ENCODE measurements around the gene TAMALIN.

The TAMALIN gene

DNA sequence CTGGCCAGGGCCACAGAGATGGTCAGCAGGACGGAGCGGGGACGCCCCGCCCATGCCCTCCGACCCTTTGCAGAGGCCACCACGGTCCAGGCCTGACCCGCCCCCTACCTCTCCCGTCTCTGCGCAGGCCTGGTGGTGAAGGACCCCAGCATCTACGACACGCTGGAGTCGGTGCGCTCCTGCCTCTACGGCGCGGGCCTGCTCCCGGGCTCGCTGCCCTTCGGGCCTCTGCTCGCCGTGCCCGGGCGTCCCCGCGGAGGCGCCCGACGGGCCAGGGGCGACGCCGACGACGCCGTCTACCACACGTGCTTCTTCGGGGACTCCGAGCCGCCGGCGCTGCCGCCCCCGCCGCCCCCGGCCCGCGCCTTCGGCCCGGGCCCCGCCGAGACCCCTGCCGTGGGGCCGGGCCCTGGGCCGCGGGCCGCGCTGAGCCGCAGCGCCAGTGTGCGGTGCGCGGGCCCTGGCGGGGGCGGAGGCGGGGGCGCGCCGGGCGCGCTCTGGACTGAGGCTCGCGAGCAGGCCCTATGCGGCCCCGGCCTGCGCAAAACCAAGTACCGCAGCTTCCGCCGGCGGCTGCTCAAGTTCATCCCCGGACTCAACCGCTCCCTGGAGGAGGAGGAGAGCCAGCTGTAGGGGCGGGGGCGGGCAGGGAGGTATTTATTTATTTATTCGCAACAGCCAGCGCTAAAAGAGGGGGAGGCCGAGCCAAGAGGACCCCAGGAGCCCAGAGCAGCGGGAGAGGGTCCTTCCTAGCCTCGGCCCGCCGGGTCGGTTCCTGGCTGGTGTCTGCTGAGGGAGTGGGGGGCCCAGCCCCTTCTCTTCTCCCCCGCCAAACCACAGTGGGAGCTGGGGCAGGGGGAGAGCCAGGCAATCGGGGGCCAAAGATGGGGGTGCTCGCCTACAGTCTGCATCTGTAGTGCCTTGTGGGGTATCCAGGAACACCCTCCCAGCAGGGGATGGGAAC is 8.1 kb downstream of the TAMALIN start:
- no peak for DNase-seq

DNA sequence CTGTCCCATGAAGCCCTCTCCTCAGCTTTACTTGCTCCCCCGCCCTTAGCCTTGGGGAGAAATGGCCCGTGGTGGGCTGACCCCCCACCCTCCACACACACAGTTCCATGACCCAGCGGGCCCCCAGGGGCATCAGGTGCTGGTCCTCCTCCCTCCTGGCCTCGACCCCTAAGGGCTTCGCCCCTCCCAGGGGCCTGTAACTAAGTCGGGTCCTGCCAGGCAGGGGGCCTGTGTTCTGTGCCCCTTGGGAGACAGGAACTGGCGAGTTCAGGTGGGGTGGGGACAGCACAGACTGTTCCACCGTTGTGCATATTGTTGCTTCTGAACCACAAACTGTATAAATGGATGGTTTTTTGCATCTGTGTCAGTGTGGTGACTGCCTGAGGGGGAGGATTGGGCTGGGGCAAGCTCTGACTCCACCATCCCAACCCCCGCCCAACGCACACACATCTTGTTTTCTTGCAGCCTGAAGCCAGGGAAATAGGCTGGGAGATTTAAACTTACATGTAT is 8.8 kb downstream of the TAMALIN start:
- no peak for DNase-seq

DNA sequence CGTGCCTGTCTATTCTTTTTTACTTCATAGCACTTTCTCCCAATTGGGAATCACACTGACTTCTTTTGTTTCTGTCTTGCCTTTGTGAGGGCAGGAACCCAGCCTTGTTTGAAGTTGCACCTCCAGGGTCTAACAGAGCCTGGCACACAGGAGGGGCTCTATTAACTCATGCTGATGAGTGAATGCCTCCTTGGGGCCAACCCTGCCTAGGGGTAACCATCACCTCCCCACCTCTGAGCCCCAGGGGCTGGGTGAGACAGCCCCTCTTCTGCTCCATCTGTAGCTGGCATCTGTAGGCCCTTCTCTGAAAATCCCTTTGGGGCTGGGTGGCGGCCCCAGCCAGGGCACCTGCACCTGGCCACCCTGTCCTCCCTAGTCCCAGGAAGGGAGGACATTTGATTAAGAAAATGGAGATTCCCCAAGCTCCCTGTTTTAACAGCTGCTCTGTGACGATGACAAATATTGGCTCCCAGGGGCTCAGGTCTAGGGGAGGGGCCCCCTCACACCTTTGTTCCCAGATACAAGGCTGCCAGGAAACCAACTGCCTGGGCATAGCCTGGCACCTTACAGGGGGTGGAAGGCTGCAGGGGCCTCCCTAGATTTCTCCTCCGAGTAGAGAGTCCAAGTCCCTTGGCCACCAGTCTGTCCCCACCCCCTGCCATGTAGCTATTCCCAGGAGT is 11.8 kb downstream of the TAMALIN start:
- peak; percentile 50 for DNase-seq

DNA sequence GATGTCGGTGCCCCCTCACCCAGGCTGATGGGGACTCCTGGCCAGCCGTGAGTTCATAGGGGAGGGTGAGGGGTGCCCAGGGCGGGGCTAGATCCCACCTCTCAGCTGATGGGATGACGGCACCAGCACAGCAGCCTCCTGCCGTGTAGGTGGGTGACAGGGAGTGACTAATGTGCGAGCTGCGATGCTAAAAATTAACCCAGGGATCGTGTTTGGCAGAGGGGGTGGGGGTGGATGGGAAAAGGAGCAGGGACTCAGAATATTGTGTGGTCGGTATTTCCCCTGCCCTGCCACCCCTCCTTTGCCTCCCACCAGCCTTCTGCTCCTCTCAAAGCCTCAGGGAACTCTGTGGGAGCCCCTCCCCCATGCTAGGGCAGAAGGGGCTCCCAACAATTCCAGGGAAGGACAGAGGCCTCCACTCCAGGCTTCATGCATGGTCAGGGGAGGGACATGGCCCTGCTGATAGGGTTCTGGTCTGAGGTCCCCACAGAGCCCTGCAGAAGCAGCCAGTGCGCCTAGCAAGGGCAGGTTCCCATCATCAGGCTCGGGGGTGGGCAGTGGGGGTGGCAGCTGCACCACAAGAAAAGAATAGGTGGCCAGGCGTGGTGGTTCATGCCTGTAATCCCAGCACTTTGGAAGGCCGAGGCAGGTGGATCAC is 12.5 kb downstream of the TAMALIN start:
- DNase-seq, result no peak

DNA sequence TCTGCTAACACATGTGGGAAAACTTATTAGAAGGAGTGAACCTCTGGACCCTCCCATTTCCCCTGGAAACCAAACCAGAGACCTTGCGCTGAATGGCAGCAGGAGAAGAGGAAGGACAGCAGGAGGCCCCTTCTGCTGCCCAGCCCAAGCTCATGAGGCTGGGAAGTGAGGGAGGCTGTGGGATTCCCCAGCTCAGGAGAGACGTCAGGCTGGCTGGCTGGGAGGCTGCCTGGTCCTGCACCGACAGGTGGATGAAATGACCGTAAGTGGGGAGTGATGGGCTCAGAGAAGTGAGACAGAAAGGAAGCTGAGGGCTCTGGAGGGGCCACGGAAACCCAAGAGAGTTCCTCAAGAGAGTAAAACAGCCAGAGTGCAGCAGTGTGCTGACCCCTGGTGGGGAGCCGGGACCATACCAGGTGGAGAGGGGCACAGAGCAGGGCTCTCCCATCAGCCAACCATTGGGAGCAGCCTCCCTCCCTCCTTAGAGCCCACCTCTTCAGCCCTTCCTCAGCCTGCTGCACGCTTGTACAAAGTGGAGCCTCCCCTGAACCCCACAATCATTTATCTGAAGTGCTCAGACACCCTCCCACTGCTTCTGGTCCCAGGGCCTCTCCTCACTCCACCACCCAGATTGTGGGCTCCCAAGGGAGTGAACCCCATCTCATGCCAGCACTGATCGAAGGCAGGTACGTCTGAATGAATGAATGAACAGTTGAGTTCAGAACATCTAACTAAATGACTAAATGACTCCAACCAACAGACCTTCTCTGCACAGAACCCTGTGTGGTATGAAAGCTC is 14.0 kb downstream of the TAMALIN start:
- DNase-seq, result peak; percentile 52

DNA sequence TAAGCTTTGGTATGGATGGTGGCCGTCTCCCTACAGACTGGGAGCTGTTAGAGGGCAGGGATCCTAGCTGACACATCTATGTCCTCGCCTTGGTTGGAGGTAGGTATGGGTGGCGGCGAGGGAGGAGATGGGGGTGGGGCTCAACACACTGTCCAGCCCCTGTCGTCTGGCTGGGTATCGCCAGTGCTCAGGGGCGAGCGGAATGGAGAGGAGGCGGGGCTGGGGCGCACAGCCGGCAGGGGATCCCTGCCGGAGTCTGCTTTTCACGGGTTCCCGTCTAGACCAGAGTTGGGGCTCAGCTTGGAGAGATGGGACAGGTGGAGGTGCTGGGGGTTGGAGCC is 16.1 kb downstream of the TAMALIN start:
- DNase-seq, result peak; percentile 33

DNA sequence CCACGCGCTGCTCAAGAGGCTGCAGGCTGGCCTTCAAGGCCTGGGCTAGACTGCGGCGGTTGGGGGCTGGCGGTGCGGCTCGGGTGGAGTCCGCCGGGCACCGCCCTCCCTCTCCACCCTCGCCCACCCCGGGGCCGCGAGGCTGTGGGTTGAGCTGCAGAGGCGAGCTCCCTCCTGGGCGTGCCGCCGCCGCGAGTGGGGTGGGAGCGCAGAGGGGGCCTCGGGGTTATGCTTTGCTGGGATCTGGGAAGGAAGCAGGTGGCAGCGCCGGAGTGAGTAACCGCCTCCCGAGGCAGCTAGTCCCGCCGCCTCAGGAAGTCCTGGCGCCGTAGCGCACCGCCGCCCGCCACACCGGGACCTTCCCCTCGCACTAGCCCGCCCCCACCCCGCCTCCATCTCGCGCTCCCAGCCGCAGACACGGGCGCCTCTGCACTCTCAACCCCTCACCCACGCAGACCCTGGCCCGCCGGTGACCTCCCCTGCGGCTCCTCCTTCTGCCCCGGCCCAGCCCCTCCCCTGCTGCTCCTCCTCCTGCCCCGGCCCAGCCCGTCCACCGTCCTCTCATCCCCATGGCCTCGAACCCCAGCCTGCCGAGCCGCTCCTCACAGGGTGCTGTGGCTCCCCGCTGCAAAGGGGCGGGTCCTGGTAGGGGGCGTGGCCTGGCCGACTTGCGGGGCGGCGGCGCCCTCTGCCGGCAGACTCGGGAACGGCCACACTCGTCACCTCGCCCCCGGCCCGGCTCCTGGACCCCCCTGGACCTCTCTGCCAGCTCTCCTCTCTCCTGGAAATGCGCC is 16.6 kb downstream of the TAMALIN start:
- DNase-seq, result peak; percentile 27

DNA sequence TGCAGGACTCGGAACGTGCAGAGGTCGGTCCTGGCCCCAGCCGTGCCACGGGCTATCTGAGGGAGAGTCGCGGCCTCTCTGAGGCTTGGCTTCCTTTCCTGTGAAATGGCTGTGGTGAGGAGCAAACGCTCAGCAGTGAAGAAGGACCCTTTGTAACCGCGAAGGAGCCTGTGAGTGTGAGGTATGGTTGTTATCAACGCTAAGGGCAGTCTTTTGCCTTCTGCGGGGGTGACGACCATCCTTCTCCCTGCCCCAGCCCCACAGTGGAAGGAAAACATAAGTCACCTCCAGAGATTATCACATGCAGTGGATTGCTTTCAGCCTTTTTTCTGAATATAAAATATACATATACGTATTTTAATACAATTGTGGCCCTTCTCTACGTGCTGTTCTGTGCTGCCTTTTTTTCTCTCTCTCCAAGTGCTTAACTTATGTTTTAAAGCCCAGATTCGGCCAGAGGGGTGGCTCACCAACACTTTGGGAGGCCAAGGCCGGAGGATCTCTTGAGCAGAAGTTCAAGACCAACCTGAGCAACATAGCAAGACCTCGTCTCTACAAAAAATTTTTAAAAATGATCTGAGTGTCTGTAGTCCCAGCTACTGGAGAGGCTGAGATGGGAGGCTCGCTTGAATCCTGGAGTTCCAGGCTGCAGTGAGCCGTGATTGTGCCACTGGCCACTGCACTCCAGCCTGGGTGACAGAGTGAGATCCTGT is 17.4 kb downstream of the TAMALIN start:
- no peak for DNase-seq

DNA sequence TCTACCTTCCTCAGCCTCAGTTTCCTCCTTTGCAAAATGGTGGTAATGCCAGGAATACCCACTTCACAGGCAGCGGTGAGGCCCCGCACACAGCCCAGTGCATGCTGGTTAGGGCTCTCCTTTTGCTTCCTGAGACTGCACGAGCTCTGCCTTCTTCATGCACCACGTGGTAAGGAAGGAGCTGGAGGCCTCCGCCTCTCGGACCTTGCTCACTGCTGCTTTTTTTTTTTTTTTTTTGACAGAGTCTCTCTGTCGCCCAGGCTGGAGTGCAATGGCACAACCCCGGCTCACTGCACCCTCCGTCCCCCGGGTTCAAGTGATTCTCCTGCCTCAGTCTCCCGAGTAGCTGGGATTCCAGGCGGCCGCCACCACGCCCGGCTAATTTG is 18.1 kb downstream of the TAMALIN start:
- DNase-seq, result no peak

DNA sequence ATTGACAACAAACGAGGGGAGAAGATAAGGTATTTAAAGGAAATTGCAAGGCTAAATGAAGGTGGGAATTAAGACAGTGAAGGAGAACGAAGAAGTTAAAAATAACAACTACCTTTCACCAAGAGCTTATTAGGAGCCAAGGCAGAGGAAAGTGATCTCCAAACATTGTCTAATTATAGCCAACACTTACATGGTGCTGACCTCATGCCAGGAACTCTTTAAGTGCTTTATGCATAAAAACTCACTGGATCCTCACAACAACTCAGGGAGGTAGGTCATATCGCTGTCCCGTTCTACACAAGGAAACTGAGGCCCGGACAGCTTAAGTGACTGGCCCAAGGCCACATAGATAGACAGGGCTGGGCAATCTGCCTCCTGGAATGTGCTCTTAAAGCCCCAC is 19.5 kb downstream of the TAMALIN start:
- no peak for DNase-seq

DNA sequence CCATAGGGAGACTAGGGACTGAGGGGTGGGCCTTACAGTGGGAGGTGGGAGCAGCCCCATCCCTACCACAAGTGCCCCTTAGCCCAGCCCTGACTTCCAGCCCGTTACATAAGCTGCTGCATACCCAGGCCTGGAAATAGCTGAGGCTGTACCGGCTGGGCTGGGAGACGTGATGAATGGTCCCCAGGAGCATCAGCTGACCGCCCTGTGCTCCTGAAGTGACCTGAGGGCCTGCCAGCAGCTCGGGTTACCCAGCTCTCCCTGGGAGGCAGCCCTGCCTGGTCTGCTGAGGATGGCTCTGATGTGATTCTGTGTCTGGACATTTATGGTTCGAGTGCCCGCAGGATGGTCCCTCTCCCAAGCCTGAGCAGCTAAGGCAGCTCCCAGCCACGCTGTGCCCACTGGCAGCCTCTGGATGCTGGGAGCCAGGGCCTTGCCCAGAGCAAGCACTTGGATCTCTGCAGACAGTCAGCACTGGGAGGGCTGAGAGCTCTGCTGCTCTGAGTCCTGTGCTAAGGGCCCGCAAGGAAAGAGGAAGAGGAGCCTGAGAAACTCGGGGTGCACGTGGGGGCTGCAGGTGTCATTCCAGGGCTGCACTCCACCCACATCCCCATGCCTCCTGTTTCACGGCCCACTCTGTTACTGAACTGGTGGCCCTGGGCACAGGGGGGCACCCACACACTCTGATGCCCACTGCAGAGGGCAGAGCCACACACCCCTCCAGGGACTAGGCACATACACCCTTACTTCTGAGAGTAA is 20.5 kb downstream of the TAMALIN start:
- no peak for DNase-seq

DNA sequence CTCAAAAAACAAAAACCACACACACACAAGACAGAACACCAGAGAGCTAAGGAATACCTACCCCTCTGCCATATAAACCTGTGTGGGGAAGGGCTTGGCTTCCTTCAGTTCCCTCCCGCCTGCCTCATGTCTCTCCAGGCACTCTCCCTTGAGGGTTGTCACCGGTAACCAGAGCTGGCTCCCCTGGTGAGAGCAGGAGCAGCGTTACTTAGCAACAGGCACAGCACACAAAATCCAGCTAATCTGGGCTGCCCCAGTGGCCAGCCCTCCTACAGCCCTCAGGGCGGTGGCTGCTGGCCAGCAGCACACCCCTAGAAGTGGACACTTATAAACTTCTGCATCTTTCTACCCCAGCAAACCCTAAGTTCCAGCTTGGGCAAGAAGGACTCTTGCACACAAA is 22.9 kb downstream of the TAMALIN start:
- peak; percentile 14 for DNase-seq

DNA sequence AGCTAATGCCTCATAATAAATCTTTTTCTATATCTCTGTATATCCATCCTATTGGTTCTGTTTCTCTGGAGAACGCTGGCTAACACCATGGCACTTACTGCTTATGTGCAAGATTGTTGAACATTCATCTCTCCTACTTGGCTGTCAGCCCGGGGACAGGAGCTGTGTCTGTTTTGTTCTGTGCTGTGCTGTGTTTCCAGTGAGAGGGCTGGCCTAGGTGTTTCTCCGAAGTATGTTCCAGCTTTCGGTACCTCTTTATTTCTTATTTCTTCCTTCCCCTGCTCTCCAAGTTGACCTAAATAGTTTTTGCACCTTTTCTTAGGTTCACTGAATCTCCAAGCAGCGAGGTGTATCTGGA is 25.7 kb downstream of the TAMALIN start:
- DNase-seq, result no peak

DNA sequence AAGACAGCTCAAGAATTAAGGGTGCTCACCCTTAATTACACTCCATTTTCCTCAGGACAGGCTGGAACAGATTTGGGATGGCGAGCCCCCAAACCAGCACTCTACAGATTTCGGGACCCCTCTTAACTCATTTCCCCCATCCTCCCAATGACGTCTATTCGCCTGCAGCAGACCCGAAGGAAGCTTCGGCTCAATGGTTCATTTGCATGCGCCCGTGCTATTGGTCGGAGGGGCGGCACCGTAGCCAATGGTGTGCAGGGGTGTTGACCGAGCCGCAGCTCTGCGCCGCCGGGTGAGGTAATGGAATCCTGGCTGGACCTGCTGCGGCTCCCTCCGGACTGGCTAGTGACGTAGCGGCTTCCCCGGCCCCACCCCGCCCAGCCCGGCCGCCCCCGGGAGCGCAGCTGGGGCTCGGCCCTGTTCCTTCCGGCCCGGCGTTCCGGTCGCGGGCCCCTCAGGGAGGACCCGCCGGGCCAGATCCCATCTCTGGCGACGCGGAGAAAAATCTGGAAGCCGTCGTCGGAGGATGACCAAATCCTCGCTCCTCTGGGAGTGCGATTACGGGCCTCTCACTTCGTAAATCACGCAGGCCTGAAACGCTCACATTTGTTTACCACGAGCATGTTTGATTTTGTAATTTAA is 26.2 kb downstream of the TAMALIN start:
- DNase-seq, result peak; percentile 84

DNA sequence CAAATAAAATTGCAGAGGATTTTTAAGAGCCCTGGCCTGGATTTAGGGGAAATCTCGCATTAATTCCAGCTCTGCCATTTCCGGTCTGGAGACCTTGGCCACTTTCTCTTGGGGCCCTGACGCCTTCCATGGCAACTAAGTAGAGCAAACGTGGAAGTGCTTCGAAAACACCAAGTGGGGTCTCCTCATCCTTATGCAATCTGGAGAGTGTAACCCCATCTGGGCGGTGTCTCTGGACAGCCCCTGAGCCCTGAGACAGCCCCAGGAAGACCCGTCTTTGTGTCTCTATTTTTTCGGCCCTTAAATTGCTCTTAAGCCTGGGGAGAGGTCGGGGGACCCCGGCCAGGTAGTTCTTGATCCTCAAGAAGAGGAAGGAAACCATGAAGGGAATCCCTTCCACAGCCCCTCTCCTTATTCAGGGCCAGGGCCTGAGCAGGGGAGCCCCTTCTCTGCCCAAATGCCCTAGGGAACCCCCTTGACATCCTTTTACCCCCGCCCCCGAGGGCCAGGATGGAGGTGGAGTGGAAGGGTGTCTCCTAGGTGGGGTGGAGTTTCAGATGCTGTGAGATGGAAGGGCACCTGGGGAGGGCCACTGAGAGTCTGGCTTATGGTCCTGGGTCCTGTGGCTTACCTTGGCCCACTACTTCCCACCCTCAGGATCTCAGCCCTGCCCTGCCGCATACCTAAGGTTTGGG is 26.8 kb downstream of the TAMALIN start:
- no peak for DNase-seq

DNA sequence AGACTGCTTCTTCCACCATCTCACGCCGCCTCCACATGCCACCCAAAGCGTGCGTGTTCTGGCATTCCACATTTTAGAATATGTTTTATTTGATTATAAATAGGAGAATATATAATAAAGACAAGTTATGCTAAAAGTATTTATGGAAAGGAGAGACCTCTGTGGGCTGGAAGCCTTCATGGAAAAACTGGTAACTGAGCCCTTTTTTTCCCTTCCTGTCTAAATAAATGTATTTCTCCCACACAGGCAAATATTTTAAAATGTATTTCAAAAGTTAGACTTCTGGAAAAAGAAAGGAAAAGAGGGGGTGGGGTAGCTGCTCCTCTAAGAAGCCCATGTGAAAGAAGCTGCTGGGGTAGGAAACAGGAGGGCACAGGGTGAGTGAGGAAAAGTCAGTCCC is 28.4 kb downstream of the TAMALIN start:
- no peak for DNase-seq

DNA sequence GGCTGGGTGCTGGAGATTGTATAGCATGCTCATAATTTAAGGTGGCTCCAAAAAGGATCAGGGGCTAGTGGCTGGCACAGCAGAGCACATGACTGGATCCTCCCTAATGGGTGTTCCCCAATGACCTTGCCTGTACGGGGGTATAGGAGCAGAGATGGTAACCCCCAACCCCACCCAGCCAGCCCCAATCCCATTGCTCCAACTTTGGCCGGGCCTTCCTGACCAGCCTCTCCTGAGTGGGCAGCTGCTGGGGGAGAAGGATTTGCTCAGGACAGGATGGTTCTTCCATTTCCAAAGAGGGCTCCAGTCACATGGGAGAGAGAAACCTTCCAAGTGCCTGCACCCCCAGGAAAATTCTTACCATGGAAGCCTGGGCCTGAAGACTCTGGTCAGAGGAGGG is 29.2 kb downstream of the TAMALIN start:
- no peak for DNase-seq

DNA sequence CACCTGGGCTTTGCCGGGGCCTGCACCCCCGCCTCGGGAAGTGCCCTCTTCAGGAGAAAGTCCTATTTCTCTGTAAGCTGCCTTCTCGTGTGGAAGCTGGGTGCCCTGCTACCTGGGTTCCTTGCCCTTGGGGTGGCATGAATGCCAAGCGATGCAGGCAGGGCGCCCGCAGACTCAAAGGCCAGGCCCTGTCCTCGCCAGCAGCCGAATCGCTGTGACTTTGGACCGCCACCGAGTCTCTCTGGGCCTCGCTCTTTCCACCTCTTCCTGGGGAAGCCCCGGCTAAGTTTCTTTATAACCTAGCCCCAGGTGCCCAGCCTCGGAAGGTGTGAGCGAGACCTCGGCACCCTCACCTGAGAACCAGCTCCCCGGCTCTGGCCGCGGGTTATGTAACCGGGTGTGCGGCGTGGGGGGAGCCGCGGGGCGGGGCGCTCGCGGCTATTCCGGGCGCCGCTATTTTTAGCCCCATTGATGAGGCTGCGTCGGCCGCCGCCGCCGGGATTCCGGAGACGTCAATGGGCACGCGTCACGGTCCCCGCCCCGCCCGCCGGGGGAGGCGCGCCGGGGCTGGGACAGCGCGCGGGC is 29.9 kb downstream of the TAMALIN start:
- DNase-seq, result no peak

DNA sequence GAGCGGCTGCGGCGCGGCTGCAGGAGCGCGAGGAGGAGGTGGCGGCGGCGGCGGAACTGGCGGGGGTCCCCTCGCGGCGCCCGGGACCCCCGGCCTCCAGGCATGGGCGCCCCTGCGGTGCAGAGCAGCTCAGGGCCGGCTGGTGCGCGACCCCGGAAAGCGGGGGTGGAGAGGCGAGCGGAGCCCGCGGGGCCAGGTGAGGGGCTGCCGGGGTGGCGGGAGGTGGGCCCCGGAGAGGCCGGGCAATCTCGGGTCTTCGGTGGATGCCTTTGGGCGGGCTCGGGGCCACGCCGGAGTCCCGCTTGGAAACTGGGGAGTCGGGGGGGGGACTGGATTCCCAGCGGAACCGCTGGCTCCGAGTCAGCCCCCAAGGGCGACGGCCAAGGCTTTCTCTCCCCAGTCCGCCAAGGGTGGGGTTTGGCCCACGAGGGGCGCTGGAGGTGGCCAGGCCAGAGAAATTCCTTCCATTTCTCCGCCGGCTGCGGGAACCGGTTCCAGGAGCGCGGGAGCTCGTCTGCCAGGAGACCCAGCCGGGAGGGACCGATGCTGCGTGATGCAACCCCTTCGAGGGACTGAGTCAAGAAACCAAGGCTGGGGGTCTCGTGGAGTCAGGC is 30.6 kb downstream of the TAMALIN start:
- no peak for DNase-seq
